SK-N-SH (cell line): ENCODE measurements around the gene IL22RA1. TPM values are rescaled to one million over a fixed set of nuclear protein-coding genes. Genes with fewer than 3 reads are reported as not detected.

Experiments used
- CTCF ChIA-PET: fragments of 300-600, 350-600 bp; formaldehyde crosslinking; extraction: SDS; loops from one replicate; lab custom pipeline; 2021; lab: Yijun Ruan, JAX
- POLR2A ChIA-PET: fragments of 350-600 bp; sonication (Branson Sonifier 250); formaldehyde crosslinking; extraction: SDS; loops from one replicate; lab custom pipeline; 2020; ENCODE audit warnings: antibody characterized with exemption, inconsistent platforms; lab: Yijun Ruan, JAX
- DNase-seq: peaks from one replicate; pipeline ENCODE4 v3.0.0; 2012
- H2AFZ ChIP-seq: fragments of 200-600 bp; sonication (generic); 2 replicates; pipeline ENCODE4 v1.8.1; 2016; ENCODE audit warnings: antibody characterized with exemption, mild to moderate bottlenecking, low read depth
- H3F3A ChIP-seq: fragments of 200-600 bp; sonication (generic); replicated peaks from 2 replicates; pipeline ENCODE3; 2016; ENCODE audit warnings: antibody characterized with exemption, mild to moderate bottlenecking; ENCODE audit not compliant: insufficient read depth
- H3K27ac ChIP-seq, 2 experiments: fragments of 200-500 bp in 1 of 2; fragments of 200-600 bp in 1 of 2; sonication (Bioruptor generic) in 1 of 2; sonication (generic), shearing (Covaris generic) in 1 of 2; 2 replicates each; pipeline versions ENCODE4 v1.5.1 to v1.6.1; 2014 to 2016; ENCODE audit warnings: low read depth in 2 of 2, inconsistent platforms in 1 of 2, low read length in 1 of 2, mild to moderate bottlenecking in 1 of 2, mixed read lengths in 1 of 2
- H3K27me3 ChIP-seq: fragments of 200-600 bp; sonication (generic), shearing (Covaris generic); 2 replicates; pipeline ENCODE4 v1.6.1; 2016; ENCODE audit warnings: mixed run types; ENCODE audit not compliant: insufficient read depth
- H3K36me3 ChIP-seq, 2 experiments: fragments of 200-500 bp in 1 of 2; fragments of 200-600 bp in 1 of 2; sonication (Bioruptor generic) in 1 of 2; sonication (generic) in 1 of 2; replicated peaks in 1 of 2; 2 replicates each; pipeline versions ENCODE3 to v1.5.1; 2014 to 2016; ENCODE audit warnings: low read length in 1 of 2, mild to moderate bottlenecking in 1 of 2; ENCODE audit not compliant: insufficient read depth in 2 of 2, control insufficient read depth in 1 of 2
- H3K4me1 ChIP-seq, 2 experiments: fragments of 200-500 bp in 1 of 2; fragments of 200-600 bp in 1 of 2; sonication (Bioruptor generic) in 1 of 2; sonication (generic), shearing (Covaris generic) in 1 of 2; 2 replicates each; pipeline versions ENCODE4 v1.5.1 to v1.6.1; 2014 to 2016; ENCODE audit warnings: low read depth in 1 of 2, low read length in 1 of 2, mixed run types in 1 of 2; ENCODE audit not compliant: insufficient read depth in 2 of 2, control insufficient read depth in 1 of 2
- H3K4me2 ChIP-seq: fragments of 200-600 bp; sonication (generic), shearing (Covaris generic); 2 replicates; pipeline ENCODE4 v1.6.1; 2017; ENCODE audit warnings: mixed run types
- H3K4me3 ChIP-seq, 2 experiments: fragments of 200-500 bp in 1 of 2; fragments of 200-600 bp in 1 of 2; sonication (Bioruptor generic) in 1 of 2; sonication (generic), shearing (Covaris generic) in 1 of 2; 2 replicates each; pipeline versions ENCODE4 v1.5.1 to v1.8.1; 2014 to 2016; ENCODE audit warnings: low read depth in 2 of 2, inconsistent platforms in 1 of 2, low read length in 1 of 2, mild to moderate bottlenecking in 1 of 2, mixed read lengths in 1 of 2, moderate library complexity in 1 of 2
- H3K79me2 ChIP-seq: fragments of 200-600 bp; sonication (generic); 2 replicates; pipeline ENCODE4 v1.8.1; 2017; ENCODE audit warnings: mild to moderate bottlenecking; ENCODE audit not compliant: insufficient read depth
- H3K9ac ChIP-seq: fragments of 200-600 bp; sonication (generic); 2 replicates; pipeline ENCODE4 v1.6.1; 2017; ENCODE audit warnings: mixed run types
- H3K9me2 ChIP-seq: fragments of 200-600 bp; sonication (generic); 2 replicates; pipeline ENCODE4 v1.6.1; 2017; ENCODE audit warnings: mixed run types
- H3K9me3 ChIP-seq: fragments of 200-600 bp; sonication (generic); 2 replicates; pipeline ENCODE4 v1.6.1; 2017; ENCODE audit warnings: mixed run types, mild to moderate bottlenecking, moderate library complexity
- H4K20me1 ChIP-seq: fragments of 200-600 bp; sonication (generic); 2 replicates; pipeline ENCODE4 v1.6.1; 2017; ENCODE audit warnings: mild to moderate bottlenecking, mixed run types; ENCODE audit not compliant: insufficient read depth
- EP300 ChIP-seq, 2 experiments: IDR thresholded peaks; 2 replicates each; pipeline versions ENCODE4 v1.4.0 to v1.6.1; 2012; ENCODE audit warnings: borderline replicate concordance in 1 of 2, low read depth in 1 of 2, low read length in 1 of 2
- FOXJ3 ChIP-seq: sonication (generic); formaldehyde crosslinking; IDR thresholded peaks from 2 replicates; pipeline ENCODE4 v1.5.1; 2020; ENCODE audit warnings: mild to moderate bottlenecking, missing genetic modification reagents
- GABPA ChIP-seq: IDR thresholded peaks from 2 replicates; pipeline ENCODE4 v1.4.0; 2012; ENCODE audit warnings: low read depth, mild to moderate bottlenecking
- GATA2 ChIP-seq: sonication (generic); formaldehyde crosslinking; IDR thresholded peaks from 2 replicates; pipeline ENCODE4 v1.5.0; 2020; ENCODE audit warnings: mild to moderate bottlenecking, missing genetic modification reagents
- JUND ChIP-seq: IDR thresholded peaks from 2 replicates; pipeline ENCODE4 v1.4.0; 2012
- MEF2A ChIP-seq: IDR thresholded peaks from 2 replicates; pipeline ENCODE4 v1.4.0; 2012; ENCODE audit warnings: low read depth, borderline replicate concordance
- NFIC ChIP-seq: IDR thresholded peaks from 2 replicates; pipeline ENCODE4 v1.4.0; 2012; ENCODE audit warnings: borderline replicate concordance
- NRF1 ChIP-seq: IDR thresholded peaks from 2 replicates; pipeline ENCODE4 v1.6.1; 2012; ENCODE audit warnings: low read depth, mild to moderate bottlenecking, low read length
- RAD21 ChIP-seq: IDR thresholded peaks from 2 replicates; pipeline ENCODE4 v1.6.1; 2012; ENCODE audit warnings: mild to moderate bottlenecking, low read length
- RCOR1 ChIP-seq: fragments of 150-350 bp; IDR thresholded peaks from 2 replicates; pipeline ENCODE4 v1.6.1; 2017; ENCODE audit warnings: antibody characterized with exemption, low read length
- SIN3A ChIP-seq: IDR thresholded peaks from 2 replicates; pipeline ENCODE4 v1.6.1; 2012; ENCODE audit warnings: low read depth, mild to moderate bottlenecking, low read length, moderate library complexity, borderline replicate concordance
- TEAD4 ChIP-seq: IDR thresholded peaks from 2 replicates; pipeline ENCODE4 v1.4.0; 2012; ENCODE audit warnings: mild to moderate bottlenecking, borderline replicate concordance; ENCODE audit not compliant: insufficient read depth
- YY1 ChIP-seq: IDR thresholded peaks from 2 replicates; pipeline ENCODE4 v1.4.0; 2012; ENCODE audit warnings: low read depth, mild to moderate bottlenecking
- WGBS: methylation state at CpG from one replicate; pipeline ENCODE4 v1.1.6; 2017; ENCODE audit warnings: low lambda C conversion rate; 5-methylcytosine and 5-hydroxymethylcytosine counted together
- polyA plus RNA-seq, 3 experiments: library from polyadenylated mRNA; depleted of rRNA; stranded (reverse); fragments of >200 nt; gene quantifications; 2 replicates each; pipeline ENCODE4 v1.2.3, GENCODE V29; 2012
- TF ChIP-seq, protein P1 (sequence below): fragments of 200-600 bp; sonication (generic); IDR thresholded peaks from 2 replicates; pipeline ENCODE4 v1.6.1; 2017; ENCODE audit warnings: antibody characterized with exemption, mild to moderate bottlenecking, moderate library complexity
- TF ChIP-seq, protein P2 (sequence below): fragments of 150-350 bp; IDR thresholded peaks from 2 replicates; pipeline ENCODE4 v1.6.1; 2017; ENCODE audit warnings: antibody characterized with exemption, low read length, low read depth, borderline replicate concordance
- TF ChIP-seq, protein P3 (sequence below): IDR thresholded peaks from 2 replicates; pipeline ENCODE4 v1.6.1; 2012; ENCODE audit warnings: mild to moderate bottlenecking, low read depth, low read length, moderate library complexity
- TF ChIP-seq, protein P4 (sequence below): IDR thresholded peaks from 2 replicates; pipeline ENCODE4 v1.4.0; 2012; ENCODE audit warnings: low read depth, borderline replicate concordance

IL22RA1 gene
- polyA plus RNA-seq, 1 of the 3 experiments (the other 2 are of a cell fraction), result 0.03 TPM

DNA sequence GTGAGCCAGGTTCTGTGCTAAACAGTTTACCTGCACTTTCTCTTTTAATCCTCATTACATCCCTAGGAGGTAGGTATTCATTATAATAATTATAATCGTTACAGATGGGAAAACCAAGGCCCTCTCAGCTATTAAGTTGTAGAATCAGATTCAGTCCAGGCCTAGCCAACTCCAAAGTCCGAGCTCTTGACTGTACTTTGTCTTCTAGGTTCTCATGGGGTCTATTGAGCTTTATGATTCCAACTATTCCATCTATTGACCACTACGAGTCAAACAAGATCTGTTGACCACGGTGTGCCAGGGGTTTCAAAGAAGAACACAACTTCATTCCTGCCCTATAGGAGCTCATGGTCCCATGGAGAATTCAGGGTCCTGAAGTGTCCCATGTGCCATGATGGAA, 42.1 kb upstream of the IL22RA1 start:
- 58% methylated on average over 4 of the region's 4 CpGs for WGBS
- peaks cover 4% of the 10 kb centered on the region; the same call in 1 of the 2 replicates for H3K27me3 ChIP-seq
- H3K9me3 ChIP-seq, result no peaks in the 10 kb centered on the region
- H3K4me2 ChIP-seq, result no peak overlapping the region
- H3K4me3 ChIP-seq, result no peak overlapping the region
- H3K4me1 ChIP-seq, result peaks cover 0 to 5% of the 10 kb centered on the region in 2 experiments; a peak in 1 of 4 replicates
- TF ChIP-seq, protein P1, sequence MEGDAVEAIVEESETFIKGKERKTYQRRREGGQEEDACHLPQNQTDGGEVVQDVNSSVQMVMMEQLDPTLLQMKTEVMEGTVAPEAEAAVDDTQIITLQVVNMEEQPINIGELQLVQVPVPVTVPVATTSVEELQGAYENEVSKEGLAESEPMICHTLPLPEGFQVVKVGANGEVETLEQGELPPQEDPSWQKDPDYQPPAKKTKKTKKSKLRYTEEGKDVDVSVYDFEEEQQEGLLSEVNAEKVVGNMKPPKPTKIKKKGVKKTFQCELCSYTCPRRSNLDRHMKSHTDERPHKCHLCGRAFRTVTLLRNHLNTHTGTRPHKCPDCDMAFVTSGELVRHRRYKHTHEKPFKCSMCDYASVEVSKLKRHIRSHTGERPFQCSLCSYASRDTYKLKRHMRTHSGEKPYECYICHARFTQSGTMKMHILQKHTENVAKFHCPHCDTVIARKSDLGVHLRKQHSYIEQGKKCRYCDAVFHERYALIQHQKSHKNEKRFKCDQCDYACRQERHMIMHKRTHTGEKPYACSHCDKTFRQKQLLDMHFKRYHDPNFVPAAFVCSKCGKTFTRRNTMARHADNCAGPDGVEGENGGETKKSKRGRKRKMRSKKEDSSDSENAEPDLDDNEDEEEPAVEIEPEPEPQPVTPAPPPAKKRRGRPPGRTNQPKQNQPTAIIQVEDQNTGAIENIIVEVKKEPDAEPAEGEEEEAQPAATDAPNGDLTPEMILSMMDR, result no peak
- no peak for TF ChIP-seq YY1
- TF ChIP-seq MEF2A, result no peak
- TF ChIP-seq GATA2 (CRISPR knock-in tag), result no peak
- no peak for TF ChIP-seq GABPA
- TF ChIP-seq NFIC, result no peak
- TF ChIP-seq, protein P2, sequence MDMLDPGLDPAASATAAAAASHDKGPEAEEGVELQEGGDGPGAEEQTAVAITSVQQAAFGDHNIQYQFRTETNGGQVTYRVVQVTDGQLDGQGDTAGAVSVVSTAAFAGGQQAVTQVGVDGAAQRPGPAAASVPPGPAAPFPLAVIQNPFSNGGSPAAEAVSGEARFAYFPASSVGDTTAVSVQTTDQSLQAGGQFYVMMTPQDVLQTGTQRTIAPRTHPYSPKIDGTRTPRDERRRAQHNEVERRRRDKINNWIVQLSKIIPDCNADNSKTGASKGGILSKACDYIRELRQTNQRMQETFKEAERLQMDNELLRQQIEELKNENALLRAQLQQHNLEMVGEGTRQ, result no peak
- TF ChIP-seq RCOR1, result no peak
- no peak for TF ChIP-seq TEAD4
- TF ChIP-seq JUND, result no peak
- TF ChIP-seq EP300 (IDR thresholded peaks at IDR 0.05; ENCODE audit: borderline replicate concordance in 1 of 2, low read depth in 1 of 2, low read length in 1 of 2), result no peak
- TF ChIP-seq FOXJ3 (CRISPR knock-in tag), result no peak
- no peak for TF ChIP-seq NRF1
- no peak for TF ChIP-seq SIN3A
- TF ChIP-seq RAD21, result no peak
- TF ChIP-seq, all 33 proteins: peak for 0
- H3K79me2 ChIP-seq, result no peaks in the 10 kb centered on the region
- H2AFZ ChIP-seq, result no peak overlapping the region
- no peaks in the 10 kb centered on the region for H3K36me3 ChIP-seq
- no peaks in the 10 kb centered on the region for H3F3A ChIP-seq
- no peak overlapping the region for H3K9ac ChIP-seq
- no peak for DNase-seq
- ChIA-PET POLR2A (no interaction called here), CTCF (interaction anchor here (0.6 to 8.3 kb wide), 5 partner anchors 14 to 504 kb away, joined by 4 to 80 read pairs (median 15); no protein-coding TSS in a partner anchor)
- no peaks in the 10 kb centered on the region for H3K9me2 ChIP-seq
- no peaks in the 10 kb centered on the region for H4K20me1 ChIP-seq
- no peak overlapping the region for H3K27ac ChIP-seq

DNA sequence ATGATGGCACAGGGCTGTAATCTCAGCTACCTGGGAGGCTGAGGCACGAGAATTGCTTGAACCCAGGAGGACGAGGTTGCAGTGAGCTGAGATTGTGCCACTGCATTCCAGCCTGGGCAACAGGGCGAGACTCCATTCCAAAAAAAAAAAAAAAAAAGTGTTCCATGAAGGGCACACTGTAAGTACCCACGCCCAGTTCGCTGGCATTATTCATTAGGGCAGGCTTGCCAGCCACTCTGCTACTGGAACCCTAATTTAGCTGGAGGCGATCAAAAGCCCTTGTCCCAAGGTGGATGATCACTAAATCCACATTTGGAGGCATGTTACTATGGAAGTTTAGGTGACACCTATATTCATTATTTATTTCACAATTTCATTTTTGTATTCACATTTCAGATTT, 39.1 kb upstream of the IL22RA1 start:
- Histone ChIP-seq H3K9ac (no peak overlapping the region), H3K9me2 (no peaks in the 10 kb centered on the region), H3K9me3 (no peaks in the 10 kb centered on the region), H3F3A (no peaks in the 10 kb centered on the region), H3K79me2 (no peaks in the 10 kb centered on the region), H3K27ac (no peak overlapping the region), H2AFZ (no peak overlapping the region), H3K36me3 (no peaks in the 10 kb centered on the region), H3K4me1 (no peaks in the 10 kb centered on the region; a peak in 1 of 4 replicates), H4K20me1 (no peaks in the 10 kb centered on the region), H3K4me2 (no peak overlapping the region), H3K4me3 (no peak overlapping the region), H3K27me3 (no peaks in the 10 kb centered on the region; the same call in 1 of the 2 replicates)
- ChIA-PET CTCF (interaction anchor here (0.5 to 1.1 kb wide), 3 partner anchors 32 to 218 kb away, joined by 3 read pairs; no protein-coding TSS in a partner anchor), POLR2A (no interaction called here)
- no peak for DNase-seq
- 66% methylated on average over 6 of the region's 6 CpGs for WGBS
- no peak for TF ChIP-seq GABPA
- TF ChIP-seq, protein P3, sequence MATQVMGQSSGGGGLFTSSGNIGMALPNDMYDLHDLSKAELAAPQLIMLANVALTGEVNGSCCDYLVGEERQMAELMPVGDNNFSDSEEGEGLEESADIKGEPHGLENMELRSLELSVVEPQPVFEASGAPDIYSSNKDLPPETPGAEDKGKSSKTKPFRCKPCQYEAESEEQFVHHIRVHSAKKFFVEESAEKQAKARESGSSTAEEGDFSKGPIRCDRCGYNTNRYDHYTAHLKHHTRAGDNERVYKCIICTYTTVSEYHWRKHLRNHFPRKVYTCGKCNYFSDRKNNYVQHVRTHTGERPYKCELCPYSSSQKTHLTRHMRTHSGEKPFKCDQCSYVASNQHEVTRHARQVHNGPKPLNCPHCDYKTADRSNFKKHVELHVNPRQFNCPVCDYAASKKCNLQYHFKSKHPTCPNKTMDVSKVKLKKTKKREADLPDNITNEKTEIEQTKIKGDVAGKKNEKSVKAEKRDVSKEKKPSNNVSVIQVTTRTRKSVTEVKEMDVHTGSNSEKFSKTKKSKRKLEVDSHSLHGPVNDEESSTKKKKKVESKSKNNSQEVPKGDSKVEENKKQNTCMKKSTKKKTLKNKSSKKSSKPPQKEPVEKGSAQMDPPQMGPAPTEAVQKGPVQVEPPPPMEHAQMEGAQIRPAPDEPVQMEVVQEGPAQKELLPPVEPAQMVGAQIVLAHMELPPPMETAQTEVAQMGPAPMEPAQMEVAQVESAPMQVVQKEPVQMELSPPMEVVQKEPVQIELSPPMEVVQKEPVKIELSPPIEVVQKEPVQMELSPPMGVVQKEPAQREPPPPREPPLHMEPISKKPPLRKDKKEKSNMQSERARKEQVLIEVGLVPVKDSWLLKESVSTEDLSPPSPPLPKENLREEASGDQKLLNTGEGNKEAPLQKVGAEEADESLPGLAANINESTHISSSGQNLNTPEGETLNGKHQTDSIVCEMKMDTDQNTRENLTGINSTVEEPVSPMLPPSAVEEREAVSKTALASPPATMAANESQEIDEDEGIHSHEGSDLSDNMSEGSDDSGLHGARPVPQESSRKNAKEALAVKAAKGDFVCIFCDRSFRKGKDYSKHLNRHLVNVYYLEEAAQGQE, result no peak
- TF ChIP-seq, protein P1, result no peak
- TF ChIP-seq, protein P4, sequence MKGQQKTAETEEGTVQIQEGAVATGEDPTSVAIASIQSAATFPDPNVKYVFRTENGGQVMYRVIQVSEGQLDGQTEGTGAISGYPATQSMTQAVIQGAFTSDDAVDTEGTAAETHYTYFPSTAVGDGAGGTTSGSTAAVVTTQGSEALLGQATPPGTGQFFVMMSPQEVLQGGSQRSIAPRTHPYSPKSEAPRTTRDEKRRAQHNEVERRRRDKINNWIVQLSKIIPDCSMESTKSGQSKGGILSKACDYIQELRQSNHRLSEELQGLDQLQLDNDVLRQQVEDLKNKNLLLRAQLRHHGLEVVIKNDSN, result no peak
